Kasumi-1 (cell line): Measurements from ENCODE around the gene SENP5.

Experiments used
- DNase-seq, 2 experiments: peaks; one replicate each; lab custom pipeline; 2025; lab: John Stamatoyannopoulos, UW

SENP5 gene

DNA sequence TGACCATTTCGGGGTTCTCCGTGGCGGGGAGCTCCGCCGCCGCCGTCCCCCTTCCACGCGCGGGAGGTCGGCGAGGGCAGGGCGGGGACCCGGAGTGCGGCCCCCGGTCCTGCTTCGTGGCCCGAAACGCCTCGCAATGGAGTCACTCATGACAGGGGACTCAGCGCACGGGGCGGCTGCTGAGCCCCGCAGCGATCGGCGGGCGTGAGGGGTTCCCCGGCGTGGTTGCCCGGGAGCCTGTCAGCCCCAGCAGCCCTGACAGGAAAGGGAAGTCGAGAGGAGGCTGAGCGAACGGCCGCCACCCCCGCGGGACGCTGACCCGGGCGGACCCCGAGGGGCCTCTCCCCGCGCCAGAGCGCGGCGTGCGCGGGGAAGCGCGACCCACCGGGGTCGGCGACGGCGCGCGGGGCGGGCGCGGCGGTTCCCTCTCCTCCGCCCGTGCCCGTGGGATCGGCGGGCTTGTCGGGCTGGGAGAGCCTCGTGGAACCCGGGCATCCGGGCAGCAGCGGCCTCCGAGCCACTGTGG is 101.5 kb downstream of the SENP5 start:
- peak; percentile 7 to 18 for DNase-seq

DNA sequence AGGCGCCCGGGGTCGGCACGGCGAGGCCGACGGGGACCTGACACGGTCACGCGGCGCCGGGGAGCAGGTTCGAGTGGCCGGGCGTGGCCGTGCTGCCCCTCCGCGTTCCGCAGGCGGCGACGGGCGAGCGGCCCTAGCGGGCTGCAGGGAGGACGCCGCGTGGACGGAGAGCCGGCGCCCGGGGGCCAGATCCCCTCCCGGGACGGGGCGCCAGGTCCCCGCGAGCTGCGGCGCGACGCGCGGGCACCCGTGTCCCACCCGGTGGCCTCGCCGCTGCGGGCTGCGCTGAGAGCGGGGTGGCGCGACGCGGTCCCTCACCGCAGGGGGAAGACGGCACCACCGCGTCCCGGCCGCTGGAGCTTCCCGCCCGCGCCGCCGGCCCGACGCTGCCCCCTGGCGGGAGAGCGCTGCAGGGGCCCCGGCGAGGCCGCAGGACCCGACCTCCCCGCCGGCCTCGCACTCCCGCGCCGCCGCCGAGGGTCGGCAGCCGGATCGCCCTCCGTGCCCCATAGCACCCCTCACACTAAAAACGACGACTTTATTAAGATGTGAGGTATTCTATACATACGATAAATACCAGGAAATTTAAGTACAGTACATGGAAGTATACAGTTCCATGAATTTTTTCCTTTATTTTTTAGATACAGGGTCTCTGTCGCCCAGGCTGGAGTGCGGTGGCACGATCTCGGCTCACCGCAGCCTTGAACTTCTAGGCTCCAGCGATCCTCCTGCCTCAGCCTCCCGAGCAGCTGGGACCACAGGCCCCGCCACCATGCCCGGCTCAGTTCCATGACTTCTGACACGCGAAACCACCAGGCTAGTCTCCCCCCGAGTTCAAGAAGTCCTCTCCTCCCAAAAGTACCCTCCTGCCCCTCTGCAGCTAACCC is 102.2 kb downstream of the SENP5 start:
- DNase-seq, result peak; percentile 49 to 51

DNA sequence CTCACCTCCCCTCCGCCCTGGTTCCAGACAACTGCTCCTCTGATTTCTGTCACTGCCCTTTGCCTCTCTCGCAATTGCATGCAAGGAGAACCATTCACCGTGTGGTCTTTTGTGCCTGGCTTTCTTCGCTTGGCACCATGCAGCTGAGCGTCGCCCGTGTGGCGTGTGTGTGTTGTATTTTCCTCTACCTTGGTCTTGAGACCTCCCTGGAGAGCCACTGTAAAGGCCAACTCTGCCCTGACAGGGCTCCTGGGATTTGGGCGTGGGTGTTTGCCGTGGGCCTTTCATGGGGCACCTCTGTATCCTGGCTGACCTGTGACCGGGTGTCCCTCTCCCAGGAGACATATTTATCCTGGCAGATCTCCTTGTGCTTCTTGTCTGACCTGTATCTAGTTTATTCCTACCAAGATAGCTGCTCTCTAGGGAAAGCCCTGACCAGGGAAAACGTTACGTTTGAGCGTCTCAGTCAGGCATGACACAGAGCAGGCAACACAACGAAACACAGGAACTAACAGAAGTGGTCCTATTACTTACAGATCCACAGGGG is 102.9 kb downstream of the SENP5 start:
- DNase-seq, result no peak

DNA sequence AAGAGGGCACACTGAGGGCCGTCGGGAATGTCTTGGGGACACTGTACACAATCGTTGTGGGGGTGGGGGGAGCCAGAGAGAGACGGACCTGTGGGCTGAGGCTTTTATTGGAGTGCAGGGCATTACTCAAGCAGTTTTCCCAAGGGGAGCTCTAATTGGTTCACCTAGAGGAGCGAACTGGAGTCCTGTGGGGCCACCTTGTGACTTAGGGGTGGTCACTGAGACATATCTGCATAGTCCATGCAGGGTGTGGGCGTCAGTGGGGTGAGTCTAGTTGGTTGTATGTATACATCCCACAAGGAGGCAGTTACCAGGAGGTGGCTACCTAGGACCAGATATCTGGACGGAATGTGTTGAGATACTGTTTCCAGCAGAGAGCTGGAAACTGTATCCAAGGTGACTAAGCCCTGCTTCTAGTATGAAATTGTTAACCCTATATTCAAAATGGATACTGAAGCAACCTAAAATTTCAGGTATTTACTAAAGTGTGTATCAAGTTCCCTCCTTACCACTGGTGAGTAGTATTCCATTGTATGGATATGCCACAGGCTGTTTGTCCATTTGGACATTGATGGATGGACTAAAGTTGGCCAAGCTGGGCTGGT is 103.5 kb downstream of the SENP5 start:
- DNase-seq, result no peak

DNA sequence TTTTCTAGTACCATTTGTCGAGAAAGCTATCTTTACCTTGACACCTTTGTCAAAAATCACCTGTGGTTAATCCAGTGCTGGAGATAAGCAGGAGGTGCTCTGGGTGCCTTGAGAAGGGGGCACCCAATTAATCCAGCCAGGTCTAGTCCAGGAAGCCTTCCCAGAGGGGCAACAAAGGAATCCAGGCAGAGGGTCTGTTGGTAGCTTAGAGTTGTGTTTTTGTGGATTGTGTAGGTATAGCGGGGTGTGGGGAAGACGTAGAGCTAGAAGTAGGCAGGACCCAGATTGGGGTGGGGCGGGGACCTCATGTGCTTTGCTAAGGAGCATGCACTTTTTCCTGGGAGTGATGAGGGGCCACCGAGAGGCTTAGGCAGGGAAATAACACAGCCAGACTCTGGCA is 106.9 kb downstream of the SENP5 start:
- DNase-seq, result no peak

DNA sequence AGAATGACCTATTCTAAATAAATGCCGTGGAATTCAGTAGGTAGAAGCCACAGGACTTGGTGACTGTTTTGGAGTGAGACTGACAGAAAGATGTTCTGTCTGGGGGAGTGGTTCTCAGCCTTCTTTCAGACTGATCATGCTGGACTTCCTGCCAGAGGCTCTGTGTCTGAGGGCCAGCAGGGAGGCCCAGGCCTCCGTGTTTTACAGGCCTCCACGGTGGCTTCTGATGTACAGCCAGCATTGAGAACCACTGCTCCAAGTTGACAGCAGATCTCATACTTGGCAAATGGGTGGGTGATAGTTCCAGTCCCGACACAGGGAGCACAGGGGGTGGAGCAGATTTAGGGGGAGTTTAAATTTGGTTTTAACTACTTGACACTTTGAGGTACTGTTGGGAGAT is 107.6 kb downstream of the SENP5 start:
- DNase-seq, result no peak

DNA sequence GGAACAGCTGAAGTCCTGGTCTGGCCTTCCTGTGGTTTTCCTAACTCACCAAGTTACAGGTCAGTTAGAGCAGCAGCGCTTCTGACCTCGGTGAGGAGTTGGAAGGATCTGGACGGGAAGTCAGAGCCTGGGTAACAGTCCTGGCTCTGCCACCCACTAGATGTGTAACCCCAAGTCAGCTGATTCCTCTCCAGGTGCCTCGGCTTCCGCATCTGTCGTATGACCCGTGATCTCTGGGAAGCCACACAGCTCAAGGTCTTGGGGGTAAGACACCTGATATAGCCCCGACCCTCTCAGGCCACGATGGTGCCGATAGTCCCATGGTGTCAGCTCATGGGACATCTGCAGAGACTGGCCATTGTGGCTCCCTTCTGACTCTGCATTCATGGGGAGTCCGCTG is 109.2 kb downstream of the SENP5 start:
- no peak for DNase-seq

DNA sequence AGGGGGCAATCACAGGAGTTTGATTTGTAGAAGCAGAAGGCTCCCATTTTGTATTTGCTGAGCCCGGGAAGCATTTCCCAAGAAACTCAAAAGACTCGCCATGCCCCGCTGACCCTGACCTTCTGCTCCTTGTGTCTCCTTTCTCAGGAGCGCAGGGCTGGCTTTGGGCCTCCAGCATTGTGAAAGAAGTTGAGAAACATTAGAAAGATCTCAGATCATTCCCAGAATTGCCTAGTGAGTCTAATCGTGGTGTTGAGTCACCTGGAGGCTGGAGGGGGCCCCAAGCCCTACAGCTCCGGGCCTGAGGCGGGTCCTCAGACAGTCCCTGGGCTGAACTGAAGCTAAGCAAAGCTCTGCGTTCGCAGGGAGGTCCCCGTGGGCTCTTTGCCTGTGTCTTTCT is 111.8 kb downstream of the SENP5 start:
- DNase-seq, result no peak

DNA sequence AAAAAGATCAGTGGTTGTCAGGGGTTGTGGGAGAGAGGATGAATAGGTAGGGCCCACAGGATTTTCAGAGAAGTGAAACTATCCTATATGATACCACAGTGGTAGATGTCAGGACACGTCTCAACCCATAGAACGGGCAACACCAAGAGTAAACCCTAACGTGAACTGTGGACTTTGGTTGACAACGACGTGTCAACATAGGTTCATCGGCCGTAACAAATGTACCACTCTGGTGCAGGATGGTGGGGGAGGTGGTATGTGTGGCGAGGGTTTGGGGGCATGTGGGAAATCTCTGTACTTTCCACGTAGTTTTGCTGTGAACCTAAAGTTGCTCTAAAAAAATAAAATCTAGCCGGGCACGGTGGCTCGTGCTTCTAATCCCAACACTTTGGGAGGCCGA is 113.9 kb downstream of the SENP5 start:
- no peak for DNase-seq

DNA sequence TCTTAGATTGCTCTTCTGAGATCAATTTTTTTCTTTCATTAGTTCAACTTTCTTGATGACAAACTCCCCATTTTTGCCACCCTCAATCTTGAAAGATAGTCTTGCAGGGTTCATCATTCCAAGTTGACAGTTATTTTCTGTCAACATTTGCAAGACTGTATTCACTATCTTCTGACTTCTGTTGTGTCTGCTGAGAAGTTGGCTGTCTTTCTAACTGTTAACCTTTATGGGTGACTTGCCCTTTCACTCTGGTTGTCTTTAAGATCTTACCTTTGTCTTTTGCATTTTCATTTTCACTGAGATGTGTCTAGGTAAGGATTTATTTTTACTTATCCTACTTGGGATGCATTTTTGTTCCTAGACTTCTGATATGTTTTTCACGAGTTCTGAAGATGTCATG is 115.5 kb downstream of the SENP5 start:
- DNase-seq, result no peak
